H1 (cell line): ENCODE results near the gene ZNF490. TPM values are rescaled to one million over a fixed set of nuclear protein-coding genes. Genes with fewer than 3 reads are reported as not detected.

Source experiments
- CTCF ChIA-PET: fragments of 300-600 bp; sonication (Branson Sonifier 250); formaldehyde crosslinking; loops from one replicate; lab custom pipeline; 2021; ENCODE audit not compliant: partially characterized antibody; lab: Charles Lee
- POLR2A ChIA-PET: fragments of 300-600 bp; sonication (Branson Sonifier 250); formaldehyde crosslinking; loops from one replicate; lab custom pipeline; 2021; ENCODE audit warnings: inconsistent platforms; ENCODE audit not compliant: partially characterized antibody; lab: Charles Lee
- DNase-seq, 2 experiments: peaks; one replicate each; pipeline versions ENCODE4 v3.0.0 to v3.0.0-alpha.2; 2010 to 2022; ENCODE audit warnings: low spot score in 2 of 2, low read depth in 1 of 2, mixed read lengths in 1 of 2
- FAIRE-seq: peaks from 2 replicates; lab custom pipeline; 2011; peaks lifted over from hg19 to GRCh38; lab: Jason Lieb, UNC
- H2AFZ ChIP-seq: 2 replicates; pipeline ENCODE4 v1.8.1; 2012; ENCODE audit warnings: low read length, inconsistent platforms
- H2AK5ac ChIP-seq: 2 replicates; pipeline ENCODE4 v1.6.1; 2013; ENCODE audit warnings: low read depth, low read length
- H2BK120ac ChIP-seq: replicated peaks from 2 replicates; pipeline ENCODE3; 2013; ENCODE audit warnings: low read depth, low read length, inconsistent platforms
- H2BK12ac ChIP-seq: 2 replicates; pipeline ENCODE4 v1.6.1; 2013; ENCODE audit warnings: low read depth, low read length
- H2BK15ac ChIP-seq: 2 replicates; pipeline ENCODE4 v1.6.1; 2013; ENCODE audit warnings: low read length
- H2BK20ac ChIP-seq: 2 replicates; pipeline ENCODE4 v1.6.1; 2013; ENCODE audit warnings: low read length
- H2BK5ac ChIP-seq: 2 replicates; pipeline ENCODE4 v1.6.1; 2013; ENCODE audit warnings: low read depth, low read length
- H3K14ac ChIP-seq: 2 replicates; pipeline ENCODE4 v1.6.1; 2013; ENCODE audit warnings: inconsistent platforms; ENCODE audit not compliant: insufficient read length
- H3K18ac ChIP-seq: 2 replicates; pipeline ENCODE4 v1.6.1; 2013; ENCODE audit warnings: low read length; ENCODE audit errors: extremely low read depth
- H3K23ac ChIP-seq: 2 replicates; pipeline ENCODE4 v1.6.1; 2013; ENCODE audit warnings: inconsistent platforms; ENCODE audit not compliant: insufficient read length
- H3K23me2 ChIP-seq: 2 replicates; pipeline ENCODE4 v1.6.1; 2013; ENCODE audit warnings: low read depth, low read length
- H3K27ac ChIP-seq: 2 replicates; pipeline ENCODE4 v1.6.1; 2011; ENCODE audit warnings: low read depth, low read length, inconsistent platforms
- H3K27me3 ChIP-seq, 4 experiments: replicated peaks in 1 of 4; 1 replicate in 1 of 4; 2 replicates in 3 of 4; pipeline versions ENCODE4 v1.6.1 to v1.8.1; 2011 to 2013; ENCODE audit warnings: low read length in 3 of 4, mild to moderate bottlenecking in 3 of 4, inconsistent platforms in 2 of 4, mixed read lengths in 2 of 4, moderate library complexity in 1 of 4; ENCODE audit not compliant: control insufficient read depth in 3 of 4, insufficient read depth in 3 of 4; ENCODE audit errors: extremely low read depth in 1 of 4
- H3K36me3 ChIP-seq, 4 experiments: 2 replicates each; pipeline versions ENCODE4 v1.6.1 to v1.8.1; 2011 to 2013; ENCODE audit warnings: mild to moderate bottlenecking in 4 of 4, low read length in 3 of 4, moderate library complexity in 2 of 4, control low read depth in 1 of 4, inconsistent platforms in 1 of 4; ENCODE audit not compliant: insufficient read depth in 4 of 4, control insufficient read depth in 2 of 4
- H3K4ac ChIP-seq: replicated peaks from 2 replicates; pipeline ENCODE3; 2013; ENCODE audit warnings: low read length, low read depth, mixed read lengths, inconsistent platforms; ENCODE audit not compliant: insufficient read length
- H3K4me1 ChIP-seq, 4 experiments: replicated peaks in 1 of 4; 1 replicate in 1 of 4; 2 replicates in 3 of 4; pipeline versions ENCODE4 v1.6.1 to v1.8.1; 2011 to 2013; ENCODE audit warnings: low read length in 3 of 4, inconsistent platforms in 2 of 4, mixed read lengths in 1 of 4; ENCODE audit not compliant: insufficient read depth in 4 of 4, control insufficient read depth in 3 of 4
- H3K4me2 ChIP-seq, 2 experiments: 2 replicates each; pipeline versions ENCODE4 v1.6.1 to v1.8.1; 2011 to 2013; ENCODE audit warnings: low read depth in 2 of 2, low read length in 2 of 2, control low read depth in 1 of 2, inconsistent platforms in 1 of 2, mild to moderate bottlenecking in 1 of 2; ENCODE audit not compliant: insufficient read depth in 1 of 2
- H3K4me3 ChIP-seq, 4 experiments: fragments of 200-600, 300-600 bp in 1 of 4; sonication (generic), shearing (Covaris generic), sonication (Bioruptor Twin) in 1 of 4; 2 replicates each; pipeline versions ENCODE4 v1.5.1 to v1.8.1; 2011 to 2016; ENCODE audit warnings: low read length in 4 of 4, low read depth in 3 of 4, control low read depth in 2 of 4, inconsistent platforms in 2 of 4, mild to moderate bottlenecking in 2 of 4, mixed read lengths in 1 of 4, moderate library complexity in 1 of 4; ENCODE audit not compliant: insufficient read depth in 2 of 4; ENCODE audit errors: extremely low read depth in 1 of 4
- H3K56ac ChIP-seq: replicated peaks from 2 replicates; pipeline ENCODE3; 2013; ENCODE audit warnings: low read depth, mild to moderate bottlenecking, mixed read lengths, low read length, inconsistent platforms; ENCODE audit not compliant: insufficient read length
- H3K79me1 ChIP-seq: 2 replicates; pipeline ENCODE4 v1.6.1; 2013; ENCODE audit warnings: low read depth, low read length, control low read depth
- H3K79me2 ChIP-seq, 2 experiments: 2 replicates each; pipeline versions ENCODE4 v1.6.1 to v1.8.1; 2012 to 2013; ENCODE audit warnings: low read length in 2 of 2, mild to moderate bottlenecking in 2 of 2, inconsistent platforms in 1 of 2; ENCODE audit not compliant: insufficient read depth in 2 of 2, control insufficient read depth in 1 of 2
- H3K9ac ChIP-seq, 4 experiments: replicated peaks in 1 of 4; 1 replicate in 1 of 4; 2 replicates in 3 of 4; pipeline versions ENCODE4 v1.6.1 to v1.8.1; 2011 to 2013; ENCODE audit warnings: low read depth in 3 of 4, low read length in 3 of 4, control low read depth in 2 of 4, mild to moderate bottlenecking in 2 of 4, moderate library complexity in 2 of 4, inconsistent platforms in 1 of 4; ENCODE audit errors: extremely low read depth in 1 of 4
- H3K9me3 ChIP-seq, 2 experiments: 2 replicates each; pipeline versions ENCODE4 v1.6.1 to v1.8.1; 2012 to 2013; ENCODE audit warnings: mild to moderate bottlenecking in 2 of 2, moderate library complexity in 2 of 2, control low read depth in 1 of 2, inconsistent platforms in 1 of 2, low read depth in 1 of 2, low read length in 1 of 2, mixed read lengths in 1 of 2; ENCODE audit not compliant: insufficient read depth in 2 of 2
- H4K20me1 ChIP-seq, 2 experiments: replicated peaks in 1 of 2; 2 replicates each; pipeline versions ENCODE3 to v1.8.1; 2011 to 2013; ENCODE audit warnings: inconsistent platforms in 2 of 2, low read length in 2 of 2, mild to moderate bottlenecking in 1 of 2; ENCODE audit not compliant: insufficient read depth in 2 of 2, control insufficient read depth in 1 of 2
- H4K5ac ChIP-seq: 2 replicates; pipeline ENCODE4 v1.6.1; 2013; ENCODE audit warnings: low read length, low read depth, mixed read lengths, inconsistent platforms; ENCODE audit not compliant: insufficient read length
- H4K8ac ChIP-seq: 2 replicates; pipeline ENCODE4 v1.8.0; 2013; ENCODE audit warnings: mild to moderate bottlenecking, moderate library complexity, low read length, inconsistent platforms; ENCODE audit not compliant: insufficient read depth; ENCODE audit errors: extremely low read depth
- H4K91ac ChIP-seq: replicated peaks from 2 replicates; pipeline ENCODE3; 2013; ENCODE audit warnings: low read length, mixed read lengths, inconsistent platforms; ENCODE audit not compliant: insufficient read length
- BRCA1 ChIP-seq: IDR thresholded peaks from 2 replicates; pipeline ENCODE4 v1.6.1; 2012; ENCODE audit warnings: low read depth, low read length, improper control_type of control experiment
- CBX5 ChIP-seq: fragments of 300-800, 300-1000 bp; sonication (generic); IDR thresholded peaks from 2 replicates; pipeline ENCODE4 v1.7.1; 2016; ENCODE audit warnings: antibody characterized with exemption, low read length, low read depth
- CBX8 ChIP-seq: fragments of 300-800, 300-1000 bp; sonication (generic); IDR thresholded peaks from 2 replicates; pipeline ENCODE4 v1.7.1; 2016; ENCODE audit warnings: low read depth, low read length, borderline replicate concordance
- CHD2 ChIP-seq: IDR thresholded peaks from 2 replicates; pipeline ENCODE4 v1.6.1; 2012; ENCODE audit warnings: low read length, improper control_type of control experiment
- GABPA ChIP-seq: IDR thresholded peaks from 2 replicates; pipeline ENCODE4 v1.6.1; 2011; ENCODE audit warnings: mild to moderate bottlenecking, low read length, moderate library complexity, borderline replicate concordance; ENCODE audit not compliant: insufficient read depth
- JUND ChIP-seq: IDR thresholded peaks from 2 replicates; pipeline ENCODE4 v1.6.1; 2011; ENCODE audit warnings: mild to moderate bottlenecking, improper control_type of control experiment, low read length
- MAFK ChIP-seq: IDR thresholded peaks from 2 replicates; pipeline ENCODE4 v1.6.1; 2012; ENCODE audit warnings: low read depth, mild to moderate bottlenecking, improper control_type of control experiment, low read length
- SIRT6 ChIP-seq: IDR thresholded peaks from one replicate; pipeline ENCODE4 v1.7.1; 2012; ENCODE audit warnings: low read length, inconsistent platforms
- SP1 ChIP-seq: IDR thresholded peaks from 2 replicates; pipeline ENCODE4 v1.6.1; 2011; ENCODE audit warnings: low read depth, low read length
- WGBS, 2 experiments: shearing (Covaris generic) in 1 of 2; methylation state at CpG; one replicate each; pipeline versions ENCODE4 v1.1.6 to v1.1.7; 2013 to 2015; ENCODE audit warnings: low lambda C conversion rate in 2 of 2, mixed read lengths in 2 of 2, inconsistent platforms in 1 of 2, low coverage in 1 of 2, missing lambda C conversion rate in 1 of 2; ENCODE audit not compliant: insufficient replicate concordance in 2 of 2, insufficient coverage in 1 of 2, insufficient read length in 1 of 2; ENCODE audit errors: extremely low coverage in 1 of 2, missing lambda C conversion rate in 1 of 2; 5-methylcytosine and 5-hydroxymethylcytosine counted together
- polyA plus RNA-seq, 7 experiments: library from polyadenylated mRNA; depleted of rRNA in 3 of 7; stranded (reverse) in 5 of 7; unstranded in 2 of 7; fragments of >200 nt in 5 of 7; fragments of 200-250 nt in 2 of 7; gene quantifications; 1 replicate in 5 of 7; 2 replicates in 1 of 7; 4 replicates in 1 of 7; pipeline versions ENCODE4 v1.2.1 to v1.2.3, GENCODE V29; 2011 to 2013; ENCODE audit warnings: missing spikeins in 2 of 7, mixed read lengths in 2 of 7
- total RNA-seq: library from RNA; stranded (reverse); fragmentation: NEBNext Ultra II Directional; extraction: Animal tissue kit (Norgen Biotek cat#: 25700); gene quantifications from 2 replicates; pipeline ENCODE4 v1.2.1, GENCODE V29; 2021

The ZNF490 gene
- total and polyA plus RNA-seq, 2 of the 8 experiments (the other 6 are each of a cell fraction or from before 2014, with no cell fraction given) = 1.7 to 9.0 TPM

DNA sequence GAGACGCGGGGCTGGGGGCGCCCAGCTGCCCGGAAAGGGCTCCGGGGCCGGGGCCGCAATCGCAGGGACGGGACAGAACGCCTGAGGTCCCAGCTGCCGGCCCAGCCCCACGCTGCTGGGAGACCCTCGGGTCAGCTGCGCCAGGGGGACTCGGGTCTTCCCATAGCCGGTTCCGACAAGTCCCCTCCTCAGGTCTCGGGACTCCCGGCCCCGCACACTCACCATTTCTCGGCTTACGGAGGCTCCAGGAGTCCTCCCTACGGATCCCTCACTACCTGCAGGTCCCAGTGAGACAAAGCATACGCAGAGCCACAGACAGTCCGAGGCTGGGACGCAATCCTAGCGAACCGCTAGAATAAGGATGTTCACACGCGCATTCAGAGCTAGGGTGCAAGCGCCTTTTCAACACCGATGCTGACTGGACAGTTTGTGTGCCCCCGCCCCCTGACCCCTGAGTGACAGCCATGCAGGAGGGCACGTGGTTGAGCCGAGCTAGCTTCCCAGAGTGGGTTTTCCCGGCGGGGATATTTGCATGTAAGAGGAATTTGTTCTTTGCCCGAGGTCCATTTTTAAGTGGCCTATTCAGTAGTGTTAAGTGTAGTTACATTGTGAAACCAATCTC, 13.6 kb downstream of the ZNF490 start:
- no peak overlapping the region for H3K18ac ChIP-seq
- no peak overlapping the region for H4K91ac ChIP-seq
- no peaks in the 10 kb centered on the region for H3K79me2 ChIP-seq
- H2BK20ac ChIP-seq = no peak overlapping the region
- no peaks in the 10 kb centered on the region for H3K4me1 ChIP-seq
- no peak overlapping the region for H2AFZ ChIP-seq
- H3K27ac ChIP-seq = no peak overlapping the region
- no peaks in the 10 kb centered on the region for H3K79me1 ChIP-seq
- H3K4ac ChIP-seq = no peak overlapping the region
- H3K56ac ChIP-seq = no peak overlapping the region
- DNase-seq = no peak
- no peak overlapping the region for H2BK15ac ChIP-seq
- ChIA-PET CTCF (interaction anchor here (1.0 kb wide), 1 partner anchor 10 kb away, joined by 3 read pairs; no protein-coding TSS in a partner anchor), POLR2A (interaction anchor here (0.9 to 1.2 kb wide), 2 partner anchors 8 to 84 kb away, joined by 4 read pairs; partner anchors contain the start of gene DHPS)
- no peak overlapping the region for H3K23ac ChIP-seq
- H3K9me3 ChIP-seq = no peaks in the 10 kb centered on the region
- H2BK12ac ChIP-seq = no peak overlapping the region
- FAIRE-seq = no peak
- no peaks in the 10 kb centered on the region for H3K23me2 ChIP-seq
- H2BK5ac ChIP-seq = no peak overlapping the region
- no peak overlapping the region for H3K4me3 ChIP-seq
- H3K14ac ChIP-seq = no peak overlapping the region
- H2BK120ac ChIP-seq = no peak overlapping the region
- 90% methylated on average over 23 of the region's 38 CpGs; no CpG with 5 or more reads in 1 of the 2 experiments for WGBS, 2 experiments
- no peak overlapping the region for H3K9ac ChIP-seq
- no peaks in the 10 kb centered on the region; a peak in 1 of 8 replicates for H3K36me3 ChIP-seq
- no peak overlapping the region for H4K5ac ChIP-seq
- H2AK5ac ChIP-seq = no peak overlapping the region
- H4K20me1 ChIP-seq = no peaks in the 10 kb centered on the region
- no peak for TF ChIP-seq MAFK
- TF ChIP-seq SP1 = no peak
- TF ChIP-seq CBX8 = no peak
- TF ChIP-seq GABPA = no peak
- no peak for TF ChIP-seq CHD2
- TF ChIP-seq JUND = no peak
- TF ChIP-seq SIRT6 = no peak
- TF ChIP-seq BRCA1 = no peak
- TF ChIP-seq CBX5 = no peak
- H4K8ac ChIP-seq = no peak overlapping the region
- H3K27me3 ChIP-seq = no peaks in the 10 kb centered on the region
- no peak overlapping the region for H3K4me2 ChIP-seq
